ENCODE data around the gene LHX3.

LHX3 gene

DNA sequence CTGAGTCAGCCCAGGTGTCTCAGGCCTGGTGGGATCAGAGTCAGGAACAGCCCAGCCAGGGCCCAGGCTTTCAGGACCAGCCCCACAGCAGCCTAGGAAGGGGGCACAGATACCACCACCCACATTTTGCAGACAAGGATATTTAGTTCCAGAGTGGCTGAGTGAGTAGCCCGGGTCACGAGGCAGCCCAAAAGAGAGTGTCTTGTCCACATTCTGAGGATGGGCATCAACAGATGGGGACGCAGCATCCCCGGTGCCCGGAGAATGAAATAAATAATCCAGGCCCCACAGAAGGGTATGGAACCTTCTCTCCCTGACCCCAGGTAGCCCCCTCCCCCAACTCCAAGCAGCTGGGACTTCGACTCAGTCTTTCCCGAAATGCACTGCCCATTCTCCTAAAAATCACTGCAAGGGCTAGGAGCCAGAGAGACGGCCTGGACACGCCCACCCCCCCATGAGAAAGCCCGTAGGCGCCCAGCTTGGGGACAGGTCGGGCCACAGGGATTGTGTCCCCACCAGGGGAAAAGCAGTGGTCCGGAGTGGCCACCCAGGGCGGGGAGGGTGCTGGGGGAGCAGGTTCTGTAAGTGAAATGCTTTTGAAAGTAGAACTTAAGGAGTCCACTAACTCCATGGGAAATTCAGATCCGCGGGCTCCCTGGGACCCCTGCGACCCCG lies 6.9 kb downstream of the LHX3 start:
- no peak overlapping the region for H3K4me3 ChIP-seq (ENCODE audit: low read depth, low read length)
- TF ChIP-seq, protein P1, sequence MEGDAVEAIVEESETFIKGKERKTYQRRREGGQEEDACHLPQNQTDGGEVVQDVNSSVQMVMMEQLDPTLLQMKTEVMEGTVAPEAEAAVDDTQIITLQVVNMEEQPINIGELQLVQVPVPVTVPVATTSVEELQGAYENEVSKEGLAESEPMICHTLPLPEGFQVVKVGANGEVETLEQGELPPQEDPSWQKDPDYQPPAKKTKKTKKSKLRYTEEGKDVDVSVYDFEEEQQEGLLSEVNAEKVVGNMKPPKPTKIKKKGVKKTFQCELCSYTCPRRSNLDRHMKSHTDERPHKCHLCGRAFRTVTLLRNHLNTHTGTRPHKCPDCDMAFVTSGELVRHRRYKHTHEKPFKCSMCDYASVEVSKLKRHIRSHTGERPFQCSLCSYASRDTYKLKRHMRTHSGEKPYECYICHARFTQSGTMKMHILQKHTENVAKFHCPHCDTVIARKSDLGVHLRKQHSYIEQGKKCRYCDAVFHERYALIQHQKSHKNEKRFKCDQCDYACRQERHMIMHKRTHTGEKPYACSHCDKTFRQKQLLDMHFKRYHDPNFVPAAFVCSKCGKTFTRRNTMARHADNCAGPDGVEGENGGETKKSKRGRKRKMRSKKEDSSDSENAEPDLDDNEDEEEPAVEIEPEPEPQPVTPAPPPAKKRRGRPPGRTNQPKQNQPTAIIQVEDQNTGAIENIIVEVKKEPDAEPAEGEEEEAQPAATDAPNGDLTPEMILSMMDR (IDR thresholded peaks at IDR 0.05; ENCODE audit: low read depth, low read length): no peak

DNA sequence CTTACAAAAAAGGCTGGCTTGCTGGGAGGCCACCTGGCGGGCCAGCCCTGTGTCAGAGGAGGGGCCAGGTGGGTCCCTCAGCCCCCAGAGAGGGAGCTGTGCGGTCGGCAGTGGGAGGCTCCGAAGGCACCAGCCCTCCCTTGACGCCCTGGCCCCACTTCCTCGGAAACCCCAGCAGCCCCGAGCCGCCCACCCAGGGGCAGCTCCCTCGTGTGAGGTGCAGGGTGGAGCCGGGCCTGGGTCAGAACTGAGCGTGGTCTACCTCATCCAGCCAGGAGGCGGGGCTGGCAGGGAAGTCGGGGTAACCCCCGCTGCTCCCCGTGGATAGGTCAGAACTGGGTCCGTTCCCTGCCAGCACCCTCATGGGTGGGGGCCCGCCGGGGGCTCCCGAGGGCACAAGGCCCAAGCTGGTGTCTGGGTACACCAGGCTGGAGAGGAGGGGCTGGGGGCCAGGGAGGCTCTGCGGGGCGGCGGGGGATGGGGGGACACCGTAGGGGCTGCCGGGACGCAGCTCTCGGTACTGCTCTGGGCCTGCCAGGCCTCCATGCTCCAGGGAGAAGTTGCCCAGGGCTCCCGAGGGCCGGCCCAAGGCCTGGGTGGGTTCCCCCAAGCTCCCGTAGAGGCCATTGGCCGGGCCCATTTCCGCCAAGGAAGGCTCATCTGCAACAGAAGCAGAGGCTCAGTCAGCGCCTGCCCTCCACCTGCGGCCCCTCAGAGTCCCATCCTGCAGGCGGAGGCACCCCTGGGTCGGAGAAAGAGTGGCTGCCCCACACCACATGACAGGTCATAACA lies 7.6 kb downstream of the LHX3 start:
- H3K4me3 ChIP-seq (ENCODE audit: low read depth, low read length): no peak overlapping the region
- TF ChIP-seq, protein P1 (IDR thresholded peaks at IDR 0.05; ENCODE audit: low read depth, low read length): no peak

DNA sequence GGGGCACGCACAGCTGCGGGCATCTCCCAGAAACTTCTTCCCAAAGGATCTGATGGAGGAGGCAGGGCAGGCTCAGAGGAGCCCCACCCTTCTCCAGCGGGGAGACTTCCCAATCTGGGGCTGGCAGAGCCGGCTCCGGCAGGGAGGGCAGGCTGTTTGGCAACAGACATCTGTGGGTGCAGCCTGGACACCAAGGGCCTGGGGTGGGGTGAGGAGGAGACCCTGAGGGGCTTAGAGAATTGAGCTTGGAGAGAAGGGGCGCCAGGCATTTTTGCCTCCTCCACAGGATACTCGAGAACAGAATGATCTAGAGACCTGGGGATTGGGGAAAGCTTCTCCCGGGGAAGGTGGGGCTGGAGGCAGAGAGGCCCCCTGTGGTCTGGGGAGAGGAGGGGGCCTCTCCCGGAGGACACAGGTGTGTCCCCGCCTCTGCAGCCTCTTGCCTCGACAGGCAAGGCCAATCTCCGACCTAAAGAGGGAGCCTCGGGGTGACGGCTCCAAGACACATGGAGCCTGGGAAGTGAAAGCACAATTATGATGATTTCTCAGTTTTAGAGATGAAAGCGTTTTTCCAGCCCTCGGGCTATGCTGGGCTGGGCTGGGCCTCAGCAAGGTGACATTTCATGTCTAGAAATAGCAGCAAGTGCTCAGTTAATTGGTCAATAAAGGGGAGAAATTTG lies 8.4 kb downstream of the LHX3 start:
- TF ChIP-seq, protein P1 (IDR thresholded peaks at IDR 0.05; ENCODE audit: low read depth, low read length): no peak
- no peak overlapping the region for H3K4me3 ChIP-seq (ENCODE audit: low read depth, low read length)

DNA sequence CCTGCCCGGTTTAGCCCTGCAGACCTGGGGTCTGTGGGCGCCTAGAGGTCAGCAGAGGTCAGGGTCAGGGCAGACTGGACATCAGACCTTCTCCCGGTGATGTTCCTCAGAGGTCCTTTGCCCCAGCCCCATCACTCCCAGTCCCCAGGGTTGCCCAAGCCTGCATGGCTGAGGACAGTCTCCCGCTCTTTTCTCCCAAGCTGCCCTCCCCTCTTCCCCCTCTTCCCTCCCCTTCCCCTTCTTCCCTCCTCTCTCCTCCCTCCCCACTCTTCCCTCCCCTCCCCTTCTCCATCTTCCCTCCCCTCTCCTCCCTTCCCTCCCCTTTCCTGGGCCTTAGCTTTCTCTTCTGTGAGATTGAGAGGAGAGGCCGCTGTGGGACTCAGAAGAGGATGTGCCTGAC lies 10.4 kb downstream of the LHX3 start:
- TF ChIP-seq, protein P1 (IDR thresholded peaks at IDR 0.05; ENCODE audit: low read depth, low read length): no peak
- no peak overlapping the region for H3K4me3 ChIP-seq (ENCODE audit: low read depth, low read length)

DNA sequence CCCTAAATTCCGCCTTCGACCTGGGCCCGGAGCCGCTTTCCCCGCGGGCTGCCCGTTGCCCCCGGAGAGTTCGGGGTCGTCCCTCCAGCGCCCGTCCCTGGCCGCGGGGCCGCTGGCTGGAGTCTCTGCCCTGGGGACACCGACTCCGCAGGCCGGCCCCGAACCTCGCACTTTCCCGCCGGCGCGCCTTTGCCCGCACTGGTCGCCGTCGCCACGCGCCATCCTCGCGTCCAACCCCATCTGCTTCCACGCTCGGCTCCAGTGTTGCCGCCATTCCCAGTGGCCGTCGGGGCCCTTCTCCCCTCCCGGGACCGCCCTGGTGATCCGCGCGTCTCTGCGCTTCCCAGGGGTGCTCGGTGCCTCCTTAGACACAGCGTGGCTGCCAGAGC lies 11.0 kb downstream of the LHX3 start:
- H3K4me3 ChIP-seq (ENCODE audit: low read depth, low read length): no peak overlapping the region
- TF ChIP-seq, protein P1 (IDR thresholded peaks at IDR 0.05; ENCODE audit: low read depth, low read length): no peak

DNA sequence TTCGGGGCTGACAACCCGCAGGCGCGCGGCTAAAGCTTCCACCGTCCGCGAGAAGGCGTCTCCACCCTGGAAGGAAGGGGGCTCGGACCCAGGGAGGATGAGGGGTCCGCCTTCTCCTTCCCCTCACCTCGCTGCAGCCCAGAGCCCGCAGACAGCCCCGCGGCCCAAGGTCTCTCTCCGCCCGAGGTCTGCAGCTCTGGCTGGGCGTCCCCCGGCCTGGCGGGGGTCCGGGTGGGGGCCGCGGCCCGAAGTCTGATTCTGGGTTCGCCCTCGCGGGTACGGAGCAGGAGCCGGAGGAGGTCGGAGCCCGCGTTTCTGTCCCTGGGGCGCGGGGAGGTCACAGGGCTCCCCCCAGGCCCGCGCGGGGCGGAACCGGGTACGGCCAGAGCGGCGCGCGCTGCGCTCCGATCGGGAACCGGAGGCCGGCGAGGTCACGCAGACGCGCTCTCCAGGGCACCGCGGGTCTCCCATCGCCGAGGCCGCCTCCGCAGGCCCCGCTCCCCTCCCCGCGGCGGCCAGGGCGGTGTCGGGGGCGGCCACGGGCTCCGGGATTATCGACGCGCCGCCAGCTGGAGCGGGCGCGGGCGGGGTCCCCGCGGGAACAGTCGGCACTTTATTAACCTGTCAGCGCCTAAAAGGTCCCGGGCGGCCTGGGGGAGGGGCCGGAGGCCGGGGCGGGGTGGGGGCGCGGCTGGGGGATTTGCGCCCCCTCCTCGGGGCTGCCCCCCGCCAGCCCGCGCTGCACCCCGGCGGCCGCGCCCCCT lies 11.6 kb downstream of the LHX3 start:
- TF ChIP-seq, protein P1 (IDR thresholded peaks at IDR 0.05; ENCODE audit: low read depth, low read length): no peak
- no peak overlapping the region for H3K4me3 ChIP-seq (ENCODE audit: low read depth, low read length)

Measured in WI38 (cell line).